ENCODE results near the gene PRRX2. TPM values are rescaled to one million over a fixed set of nuclear protein-coding genes. Genes with fewer than 3 reads are reported as not detected.
A peak's percentile ranks its signal among the peaks of the same experiment; 100 is the strongest.
"Not testable (repeated sequence)": the region's sequence is repeated elsewhere in the genome, so short reads cannot be mapped to it uniquely, and the experiment has no call there.

The PRRX2 gene
- total RNA-seq, 1 donor from 2014 or later, result 5.1 TPM

DNA sequence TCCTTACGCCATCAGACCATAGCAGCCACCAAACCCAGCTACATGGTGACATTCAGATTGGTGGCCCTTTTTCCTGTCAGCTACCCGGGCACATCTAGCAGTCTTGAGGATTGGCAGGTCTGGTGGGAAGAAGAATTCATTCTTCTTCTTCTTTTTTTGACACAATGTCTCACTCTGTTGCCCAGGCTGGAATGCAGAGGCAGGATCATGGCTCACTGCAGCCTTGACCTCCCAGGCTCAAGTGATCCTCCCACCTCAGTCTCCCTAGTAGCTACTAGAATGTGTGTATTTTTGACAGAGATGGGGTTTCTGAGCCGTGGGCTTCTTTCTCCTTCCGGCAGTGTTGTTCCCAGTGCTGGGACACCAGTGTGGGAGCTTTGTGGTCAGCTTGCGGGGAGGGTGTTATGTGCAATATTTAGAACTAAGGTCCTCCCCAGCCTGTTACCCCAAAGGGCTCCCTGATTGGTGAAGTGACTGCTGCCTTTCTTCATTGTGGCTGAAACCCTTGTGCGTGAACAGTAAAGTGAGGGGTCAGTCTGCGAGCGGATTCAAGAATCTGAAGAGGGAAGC lies 36.1 kb upstream of the PRRX2 start:
- Mint-ChIP-seq H3K27ac (no peak overlapping the region), H3K36me3 (ENCODE audit: low read depth) (peaks cover 51% of the 10 kb centered on the region), H3K4me3 (ENCODE audit: low read depth) (peak overlapping the region; percentile 21), H3K27me3 (ENCODE audit: low read depth) (no peaks in the 10 kb centered on the region), H3K4me1 (ENCODE audit: low read depth) (peaks cover 42% of the 10 kb centered on the region), H3K9me3 (no peaks in the 10 kb centered on the region)
- intact Hi-C loops (cut with micrococcal nuclease), result loop anchor here (10.0 kb wide), 1 partner anchor 145 kb away; no protein-coding TSS in a partner anchor
- DNase-seq (ENCODE audit: low spot score), result no peak

DNA sequence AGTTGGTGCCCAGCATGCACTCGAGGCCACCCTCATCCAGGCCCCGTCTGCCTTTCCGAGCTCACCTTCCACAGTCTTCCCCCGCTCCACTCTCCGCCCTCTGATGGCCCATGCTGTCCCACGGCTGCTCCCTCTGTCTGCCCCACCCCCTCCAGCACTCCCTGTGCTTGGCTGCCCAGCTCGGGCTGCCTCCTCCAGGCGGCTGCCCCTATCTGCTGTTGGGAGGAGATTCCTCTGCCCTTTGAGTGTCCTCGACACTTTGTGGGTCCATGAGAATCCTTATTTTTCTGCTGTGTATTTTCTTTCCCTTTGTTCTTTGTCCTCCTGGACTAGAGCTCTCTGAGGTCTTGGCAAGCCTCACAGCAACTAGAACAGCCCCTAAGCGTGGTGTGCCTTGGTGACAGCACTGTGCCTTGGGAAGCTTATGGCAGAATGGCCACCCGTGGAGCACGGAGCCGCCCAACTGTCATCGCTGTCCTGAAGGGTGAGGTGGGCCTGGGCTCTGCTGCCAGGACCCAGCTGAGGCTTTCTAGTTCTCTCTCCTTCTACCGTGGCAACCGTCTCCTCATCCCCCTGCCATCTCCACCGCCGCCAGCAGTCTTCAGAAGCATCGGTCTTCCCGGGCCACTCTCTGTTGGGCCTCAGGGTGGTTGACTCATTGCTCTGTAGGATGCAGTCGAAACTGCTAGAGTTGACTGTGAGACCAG lies 34.3 kb upstream of the PRRX2 start:
- DNase-seq (ENCODE audit: low spot score), result no peak
- H3K4me1 Mint-ChIP-seq (ENCODE audit: low read depth), result peaks cover 32% of the 10 kb centered on the region
- no peak overlapping the region for H3K4me3 Mint-ChIP-seq (ENCODE audit: low read depth)
- H3K27ac Mint-ChIP-seq, result no peak overlapping the region
- H3K27me3 Mint-ChIP-seq (ENCODE audit: low read depth), result no peaks in the 10 kb centered on the region
- no peaks in the 10 kb centered on the region for H3K9me3 Mint-ChIP-seq
- intact Hi-C loops (cut with micrococcal nuclease), result no loop called here
- peaks cover 62% of the 10 kb centered on the region for H3K36me3 Mint-ChIP-seq (ENCODE audit: low read depth)

DNA sequence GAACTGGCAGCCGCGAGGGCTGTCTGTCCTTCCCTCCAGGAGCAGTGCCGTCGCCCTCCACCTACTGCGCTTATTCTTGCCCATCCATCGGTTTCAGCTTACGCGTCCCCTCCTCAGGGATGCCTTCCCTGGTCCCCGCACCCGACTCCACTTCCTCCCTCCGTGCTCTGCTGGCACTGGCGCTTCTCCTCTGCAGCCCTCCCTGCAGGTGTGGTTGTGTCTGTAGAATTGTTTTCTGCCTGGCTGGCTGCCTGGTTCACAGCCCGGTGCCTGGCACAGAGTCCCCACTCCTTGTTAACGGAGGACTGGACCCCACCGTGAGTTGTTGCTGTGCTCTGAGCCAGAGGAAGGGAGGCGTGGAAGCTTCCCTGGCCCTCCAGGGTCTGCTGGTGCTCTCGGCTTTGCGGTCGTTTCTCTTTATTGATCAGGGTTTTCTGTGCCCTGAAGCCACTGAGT lies 33.7 kb upstream of the PRRX2 start:
- Mint-ChIP-seq H3K4me1 (ENCODE audit: low read depth) (peaks cover 32% of the 10 kb centered on the region), H3K27ac (no peak overlapping the region), H3K36me3 (ENCODE audit: low read depth) (peaks cover 62% of the 10 kb centered on the region)

DNA sequence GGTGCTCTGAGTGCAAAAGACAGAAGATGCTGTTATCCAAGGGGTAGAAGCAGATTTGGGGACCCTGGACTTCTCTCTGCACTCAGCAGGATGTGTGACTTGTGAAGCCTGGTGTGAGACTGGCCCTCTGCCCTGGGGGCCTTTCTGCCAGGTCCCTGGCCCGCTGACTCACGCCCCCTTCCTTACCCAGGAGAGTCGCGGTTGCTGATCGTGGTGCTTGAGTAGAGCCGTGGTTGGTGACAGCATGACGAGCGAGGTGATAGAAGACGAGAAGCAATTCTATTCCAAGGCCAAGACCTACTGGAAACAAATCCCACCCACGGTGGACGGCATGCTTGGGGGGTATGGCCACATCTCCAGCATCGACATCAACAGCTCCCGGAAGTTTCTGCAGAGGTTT lies 33.0 kb upstream of the PRRX2 start:
- H3K4me1 Mint-ChIP-seq (ENCODE audit: low read depth), result peaks cover 24% of the 10 kb centered on the region
- no peak overlapping the region for H3K4me3 Mint-ChIP-seq (ENCODE audit: low read depth)
- intact Hi-C loops (cut with micrococcal nuclease), result no loop called here
- H3K36me3 Mint-ChIP-seq (ENCODE audit: low read depth), result peaks cover 58% of the 10 kb centered on the region
- H3K27me3 Mint-ChIP-seq (ENCODE audit: low read depth), result no peaks in the 10 kb centered on the region
- no peaks in the 10 kb centered on the region for H3K9me3 Mint-ChIP-seq
- H3K27ac Mint-ChIP-seq, result no peak overlapping the region
- no peak for DNase-seq (ENCODE audit: low spot score)

More for the DNA sequence above, 33.7 kb upstream of the PRRX2 start:
- no peak overlapping the region for H3K4me3 Mint-ChIP-seq (ENCODE audit: low read depth)
- intact Hi-C loops (cut with micrococcal nuclease), result no loop called here
- no peaks in the 10 kb centered on the region for H3K9me3 Mint-ChIP-seq
- no peaks in the 10 kb centered on the region for H3K27me3 Mint-ChIP-seq (ENCODE audit: low read depth)
- no peak for DNase-seq (ENCODE audit: low spot score)

DNA sequence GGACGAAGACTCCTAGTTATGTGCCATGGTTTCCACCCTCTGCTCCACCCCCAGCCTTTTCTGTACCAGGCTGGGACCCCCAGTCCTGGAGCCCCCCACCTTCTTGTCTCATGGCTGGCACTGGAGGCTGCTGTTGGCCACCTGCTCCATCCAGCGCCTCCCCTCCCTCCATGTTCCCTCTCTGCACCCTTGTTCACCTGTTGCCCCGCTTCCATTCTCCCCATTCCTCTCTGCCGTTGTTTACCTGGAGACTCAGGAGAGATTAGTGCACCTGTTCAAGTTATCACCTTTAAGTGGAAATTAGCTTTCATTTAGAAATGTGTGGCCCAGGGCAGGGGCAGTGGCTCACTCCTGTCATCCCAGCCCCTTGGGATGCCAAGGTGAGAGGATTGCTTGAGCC lies 32.2 kb upstream of the PRRX2 start:
- DNase-seq (ENCODE audit: low spot score), result no peak
- H3K27ac Mint-ChIP-seq, result no peak overlapping the region
- H3K4me1 Mint-ChIP-seq (ENCODE audit: low read depth), result peaks cover 21% of the 10 kb centered on the region
- intact Hi-C loops (cut with micrococcal nuclease), result no loop called here
- H3K9me3 Mint-ChIP-seq, result no peaks in the 10 kb centered on the region
- H3K36me3 Mint-ChIP-seq (ENCODE audit: low read depth), result peaks cover 60% of the 10 kb centered on the region
- no peaks in the 10 kb centered on the region for H3K27me3 Mint-ChIP-seq (ENCODE audit: low read depth)
- H3K4me3 Mint-ChIP-seq (ENCODE audit: low read depth), result no peak overlapping the region

DNA sequence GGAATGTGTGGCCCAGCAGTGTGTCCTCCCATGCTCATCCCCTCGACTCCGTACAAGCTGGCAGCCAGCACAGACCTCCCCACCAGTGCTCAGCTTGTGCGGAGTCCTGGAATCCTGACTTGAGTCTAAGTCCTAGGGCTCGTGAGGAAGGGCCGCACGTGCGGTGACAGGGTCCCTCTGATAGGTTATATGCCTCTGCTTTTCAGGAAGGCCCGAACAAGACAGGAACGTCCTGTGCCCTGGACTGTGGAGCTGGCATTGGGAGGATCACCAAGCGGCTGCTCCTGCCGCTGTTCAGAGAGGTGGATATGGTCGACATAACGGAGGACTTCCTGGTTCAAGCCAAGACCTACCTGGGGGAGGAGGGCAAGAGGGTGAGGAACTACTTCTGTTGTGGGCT lies 31.6 kb upstream of the PRRX2 start:
- Mint-ChIP-seq H3K4me1 (ENCODE audit: low read depth) (peaks cover 18% of the 10 kb centered on the region), H3K36me3 (ENCODE audit: low read depth) (peaks cover 60% of the 10 kb centered on the region), H3K9me3 (no peaks in the 10 kb centered on the region), H3K4me3 (ENCODE audit: low read depth) (no peak overlapping the region), H3K27me3 (ENCODE audit: low read depth) (no peaks in the 10 kb centered on the region), H3K27ac (no peak overlapping the region)
- DNase-seq (ENCODE audit: low spot score), result no peak
- intact Hi-C loops (cut with micrococcal nuclease), result no loop called here

DNA sequence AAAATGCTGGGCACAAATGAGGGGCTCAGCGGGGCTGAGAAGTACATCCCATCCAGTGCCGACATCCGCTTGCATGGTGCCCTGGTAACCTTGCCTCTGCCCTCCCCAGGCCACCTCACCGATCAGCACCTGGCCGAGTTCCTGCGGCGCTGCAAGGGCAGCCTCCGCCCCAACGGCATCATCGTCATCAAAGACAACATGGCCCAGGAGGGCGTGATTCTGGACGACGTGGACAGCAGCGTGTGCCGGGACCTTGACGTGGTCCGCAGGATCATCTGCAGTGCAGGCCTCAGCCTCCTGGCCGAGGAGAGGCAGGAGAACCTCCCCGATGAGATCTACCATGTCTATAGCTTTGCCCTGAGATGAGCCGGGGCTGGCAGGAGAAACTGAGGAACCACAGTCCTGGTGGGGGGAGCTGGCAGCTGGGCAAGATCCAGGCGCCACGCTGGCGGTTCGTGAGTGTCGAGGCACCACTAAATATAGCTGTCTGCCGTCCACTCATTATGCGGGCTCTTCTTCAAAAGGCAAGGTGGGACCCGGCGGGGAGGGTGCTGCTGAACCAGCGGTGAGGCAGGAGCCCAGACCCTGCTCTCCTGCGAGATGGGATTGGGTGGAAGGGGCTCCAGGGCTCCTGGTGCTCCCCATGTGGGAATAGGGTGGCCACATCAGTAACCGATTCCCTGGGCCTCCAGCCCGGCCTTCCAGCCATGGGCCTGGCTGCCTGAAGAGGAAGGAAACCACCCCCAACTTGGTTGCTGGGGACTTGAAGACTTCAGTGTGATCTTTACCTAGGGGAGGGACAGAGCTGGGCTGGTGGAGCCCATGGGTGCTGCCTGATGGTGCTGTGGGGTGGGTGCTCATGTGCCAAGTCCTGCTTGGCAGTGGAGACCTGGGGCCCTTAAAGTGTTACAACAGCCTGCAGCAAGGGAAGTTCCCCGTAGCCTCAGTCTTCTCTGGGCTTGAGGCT lies 30.1 kb upstream of the PRRX2 start:
- H3K27ac Mint-ChIP-seq, result no peak overlapping the region
- H3K4me3 Mint-ChIP-seq (ENCODE audit: low read depth), result no peak overlapping the region
- no peaks in the 10 kb centered on the region for H3K27me3 Mint-ChIP-seq (ENCODE audit: low read depth)
- no peaks in the 10 kb centered on the region for H3K9me3 Mint-ChIP-seq
- H3K4me1 Mint-ChIP-seq (ENCODE audit: low read depth), result peaks cover 8% of the 10 kb centered on the region
- no peak for DNase-seq (ENCODE audit: low spot score)
- intact Hi-C loops (cut with micrococcal nuclease), result no loop called here
- peaks cover 54% of the 10 kb centered on the region for H3K36me3 Mint-ChIP-seq (ENCODE audit: low read depth)

DNA sequence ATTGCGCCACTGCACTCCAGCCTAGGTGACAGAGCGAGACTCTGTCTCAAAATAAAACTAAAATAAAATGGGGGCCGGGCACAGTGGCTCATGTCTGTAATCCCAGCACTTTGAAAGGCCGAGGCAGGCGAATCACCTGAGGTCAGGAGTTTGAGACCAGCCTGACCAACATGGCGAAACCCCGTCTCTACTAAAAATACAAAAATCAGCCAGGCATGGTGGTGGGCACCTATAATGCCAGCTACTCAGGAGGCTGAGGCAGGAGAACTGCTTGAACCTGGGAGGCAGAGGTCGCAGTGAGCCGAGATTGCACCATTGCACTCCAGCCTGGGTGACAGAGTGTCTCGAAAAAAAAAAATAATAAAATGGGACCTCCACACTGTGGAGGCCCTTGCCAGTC lies 29.1 kb upstream of the PRRX2 start:
- Mint-ChIP-seq H3K36me3 (ENCODE audit: low read depth) (peaks cover 52% of the 10 kb centered on the region), H3K4me1 (ENCODE audit: low read depth) (peaks cover 11% of the 10 kb centered on the region)
- DNase-seq (ENCODE audit: low spot score); H3K27ac Mint-ChIP-seq; H3K9me3 Mint-ChIP-seq; intact Hi-C loops (cut with micrococcal nuclease); H3K4me3 Mint-ChIP-seq (ENCODE audit: low read depth); H3K27me3 Mint-ChIP-seq (ENCODE audit: low read depth): not testable (repeated sequence)

DNA sequence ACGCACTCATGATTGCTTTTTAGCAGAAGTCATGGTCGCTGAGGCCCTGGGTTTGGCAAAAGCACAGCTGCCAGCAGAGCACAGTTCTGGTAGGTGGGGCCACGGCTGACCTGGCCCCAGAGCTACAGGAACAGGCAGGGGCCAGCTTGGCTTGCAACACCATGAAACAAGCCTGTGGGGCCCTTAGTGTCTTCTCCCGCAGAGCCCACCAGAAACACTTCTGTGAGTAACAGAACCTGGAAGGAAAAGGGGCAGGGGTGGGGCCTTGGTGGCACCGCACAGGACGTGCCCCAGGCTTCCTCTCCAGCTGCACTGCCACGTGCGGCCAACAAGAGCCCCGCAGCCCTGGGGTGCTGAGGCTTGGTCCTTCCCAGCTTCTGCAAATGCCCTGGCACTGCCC lies 28.3 kb upstream of the PRRX2 start:
- DNase-seq (ENCODE audit: low spot score), result no peak
- intact Hi-C loops (cut with micrococcal nuclease), result no loop called here
- Mint-ChIP-seq H3K4me3 (ENCODE audit: low read depth) (no peak overlapping the region), H3K36me3 (ENCODE audit: low read depth) (peaks cover 45% of the 10 kb centered on the region), H3K9me3 (no peaks in the 10 kb centered on the region), H3K27me3 (ENCODE audit: low read depth) (no peaks in the 10 kb centered on the region), H3K4me1 (ENCODE audit: low read depth) (peaks cover 11% of the 10 kb centered on the region), H3K27ac (no peak overlapping the region)

DNA sequence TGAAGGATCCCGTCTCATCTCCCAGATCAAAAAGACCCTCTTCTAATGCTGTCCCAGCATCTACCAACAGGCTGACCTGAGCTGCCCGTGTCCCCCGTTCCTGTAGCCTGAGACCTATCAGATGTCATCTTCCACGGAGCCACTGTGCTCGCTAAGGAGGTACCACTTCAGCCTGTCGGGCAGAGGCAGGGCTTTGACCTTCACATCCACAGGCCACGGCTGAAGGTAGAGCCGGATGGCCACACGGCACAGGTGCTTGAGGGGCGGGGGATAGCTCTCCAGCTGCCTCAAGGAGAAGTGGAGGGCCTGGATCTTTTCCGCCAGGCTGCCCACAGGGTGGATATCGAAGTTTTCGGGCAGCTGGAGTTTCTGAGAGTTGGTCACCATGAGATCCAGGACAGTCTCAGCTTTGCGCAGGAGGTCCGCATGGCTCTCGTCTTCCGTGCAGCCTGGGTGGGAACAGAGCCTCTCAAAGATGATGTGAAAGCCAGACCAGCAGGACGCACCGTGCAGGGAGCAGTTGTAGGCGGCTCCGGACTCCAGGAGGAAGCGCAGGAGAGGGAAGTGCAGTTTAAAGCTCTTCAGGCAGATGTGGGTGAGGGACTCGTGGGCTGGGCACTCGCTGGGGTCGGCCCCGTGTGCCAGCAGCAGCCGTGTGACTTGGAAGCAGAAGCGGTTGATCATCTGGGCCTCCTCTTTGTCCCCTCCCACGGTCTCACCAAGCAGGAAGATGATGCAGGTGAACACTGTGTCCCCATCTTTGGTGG lies 27.6 kb upstream of the PRRX2 start:
- no peaks in the 10 kb centered on the region for H3K9me3 Mint-ChIP-seq
- peaks cover 39% of the 10 kb centered on the region for H3K36me3 Mint-ChIP-seq (ENCODE audit: low read depth)
- H3K4me3 Mint-ChIP-seq (ENCODE audit: low read depth), result no peak overlapping the region
- H3K27me3 Mint-ChIP-seq (ENCODE audit: low read depth), result no peaks in the 10 kb centered on the region
- no peak for DNase-seq (ENCODE audit: low spot score)
- peaks cover 14% of the 10 kb centered on the region for H3K4me1 Mint-ChIP-seq (ENCODE audit: low read depth)
- H3K27ac Mint-ChIP-seq, result peak overlapping the region; percentile 34
- intact Hi-C loops (cut with micrococcal nuclease), result no loop called here

DNA sequence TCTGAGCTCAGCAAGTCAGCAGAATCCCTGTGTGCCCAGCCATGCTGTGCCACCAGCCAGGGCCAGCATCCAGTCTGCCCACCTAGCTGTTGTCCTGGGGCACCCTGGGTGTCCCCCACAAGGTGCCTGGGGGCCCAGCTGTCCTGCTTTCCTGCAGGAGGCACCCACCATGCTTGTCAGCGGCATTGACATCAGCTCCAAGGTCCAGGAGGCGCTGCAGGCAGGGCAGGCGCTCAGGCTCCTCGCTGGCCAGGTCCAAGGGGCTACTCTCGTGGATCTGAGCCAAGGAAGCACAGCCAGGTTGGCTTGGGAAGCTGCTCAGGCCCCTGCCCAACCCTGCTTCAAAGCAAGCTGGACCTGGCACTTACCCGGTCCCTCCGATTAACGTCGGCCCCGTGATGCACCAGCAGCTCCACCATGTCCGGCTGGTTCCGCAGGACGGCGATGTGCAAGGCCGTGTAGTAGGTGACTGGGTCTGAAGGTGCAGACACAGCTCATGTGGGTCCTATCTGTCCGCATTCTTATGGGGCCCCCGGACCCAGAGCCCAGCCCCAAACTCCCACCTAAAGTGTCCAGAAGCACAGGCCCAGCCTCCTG lies 26.3 kb upstream of the PRRX2 start:
- intact Hi-C loops (cut with micrococcal nuclease), result no loop called here
- no peak overlapping the region for H3K27ac Mint-ChIP-seq
- H3K4me1 Mint-ChIP-seq (ENCODE audit: low read depth), result peaks cover 14% of the 10 kb centered on the region
- no peak for DNase-seq (ENCODE audit: low spot score)
- H3K36me3 Mint-ChIP-seq (ENCODE audit: low read depth), result peaks cover 28% of the 10 kb centered on the region
- no peaks in the 10 kb centered on the region for H3K27me3 Mint-ChIP-seq (ENCODE audit: low read depth)
- no peak overlapping the region for H3K4me3 Mint-ChIP-seq (ENCODE audit: low read depth)
- H3K9me3 Mint-ChIP-seq, result no peaks in the 10 kb centered on the region

DNA sequence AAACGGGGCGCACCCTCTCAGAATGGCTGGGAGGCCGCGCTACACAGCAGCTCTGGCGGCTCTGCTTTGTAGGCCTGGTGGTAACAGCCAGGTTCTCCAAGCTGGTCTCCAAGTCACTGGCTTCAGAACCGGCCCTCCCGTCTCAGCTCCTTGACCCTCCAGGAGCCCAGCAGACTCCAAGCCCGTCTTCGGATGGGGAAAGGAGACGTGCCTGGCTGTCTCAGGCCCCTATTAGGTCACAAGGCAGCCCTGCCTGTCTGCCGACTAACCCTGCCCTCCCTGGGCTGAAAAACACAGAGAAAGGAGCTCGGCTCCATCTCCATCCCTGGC lies 25.7 kb upstream of the PRRX2 start:
- Mint-ChIP-seq H3K27me3 (ENCODE audit: low read depth) (no peaks in the 10 kb centered on the region), H3K27ac (no peak overlapping the region), H3K9me3 (no peaks in the 10 kb centered on the region), H3K4me1 (ENCODE audit: low read depth) (peaks cover 14% of the 10 kb centered on the region), H3K4me3 (ENCODE audit: low read depth) (peak overlapping the region; percentile 87), H3K36me3 (ENCODE audit: low read depth) (peaks cover 28% of the 10 kb centered on the region)
- no peak for DNase-seq (ENCODE audit: low spot score)
- intact Hi-C loops (cut with micrococcal nuclease), result loop anchor here (5.0 kb wide), 1 partner anchor 98 kb away; no protein-coding TSS in a partner anchor
